HG03565 (cell line): Measurements from ENCODE around the gene CD38.

ENCODE experiments used
- ATAC-seq: cut with Tn5 transposase; IDR thresholded peaks from one replicate; pipeline ENCODE4 v1.9.1; 2021; ENCODE audit warnings: mild to moderate bottlenecking, moderate library complexity; ENCODE audit not compliant: unreplicated experiment

The CD38 gene

DNA sequence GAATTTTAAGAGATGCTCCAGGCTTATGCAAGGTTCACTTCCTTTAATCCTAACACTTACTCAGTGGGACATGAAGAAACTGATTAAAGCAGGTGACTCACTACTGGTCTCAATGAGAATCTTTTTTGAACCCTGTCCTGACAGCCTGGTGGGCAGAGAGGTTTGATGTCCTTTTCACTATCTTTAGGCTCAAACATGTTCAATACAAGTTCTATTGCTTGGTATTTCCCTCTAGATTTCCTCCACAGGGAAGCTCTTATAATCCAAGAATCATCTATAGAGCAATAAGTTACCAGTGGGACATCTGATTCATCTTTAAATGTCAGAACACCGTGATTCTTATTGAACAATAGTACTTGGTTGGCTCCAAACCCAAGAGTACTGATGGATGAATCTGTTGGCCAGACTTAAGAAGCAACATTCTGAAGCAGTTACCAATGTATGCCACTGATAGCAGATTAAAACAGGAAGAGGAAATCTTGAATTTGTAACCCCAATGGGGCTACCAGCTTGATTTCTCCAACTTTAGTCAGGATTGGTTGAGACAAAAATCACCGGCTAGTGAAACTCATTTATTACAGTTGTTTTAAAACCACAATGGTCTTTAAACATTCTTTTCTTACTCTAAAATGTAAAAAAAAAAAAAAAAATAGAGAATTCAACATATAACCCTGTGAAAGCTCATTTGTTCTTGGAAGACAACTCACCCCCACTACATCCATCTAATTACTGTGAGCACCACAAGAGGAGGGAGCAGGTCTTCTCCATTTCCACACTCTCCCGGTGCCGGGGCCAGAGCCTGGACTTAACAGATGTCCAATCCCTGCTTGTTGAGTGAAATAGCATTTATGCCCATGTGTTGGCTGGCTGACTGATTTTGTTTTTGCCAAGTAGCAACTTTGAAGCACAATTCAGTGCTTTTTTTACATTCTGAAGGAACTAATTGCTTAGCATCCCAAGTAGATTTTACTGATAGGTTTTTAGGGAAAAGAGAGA, 117.1 kb downstream of the CD38 start:
- ATAC-seq, result no peak

DNA sequence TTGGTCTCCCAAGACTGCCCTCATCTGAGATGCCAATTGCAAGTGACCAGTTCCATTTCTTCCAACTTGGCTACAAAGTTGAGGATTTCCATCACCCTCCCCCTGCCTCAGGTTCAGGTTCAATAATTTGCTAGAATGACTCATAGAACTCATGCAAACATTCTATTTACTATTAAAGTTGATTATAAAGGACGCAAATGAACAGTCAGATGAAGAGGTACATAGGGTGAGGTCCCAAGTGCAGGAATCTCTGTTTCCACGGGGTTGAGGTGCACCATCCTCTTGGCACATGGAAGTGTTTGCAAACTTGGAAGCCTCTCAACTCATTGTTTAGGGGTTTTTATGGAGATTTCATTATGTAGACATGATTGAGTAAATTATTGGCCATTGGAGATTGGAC, 119.4 kb downstream of the CD38 start:
- no peak for ATAC-seq

DNA sequence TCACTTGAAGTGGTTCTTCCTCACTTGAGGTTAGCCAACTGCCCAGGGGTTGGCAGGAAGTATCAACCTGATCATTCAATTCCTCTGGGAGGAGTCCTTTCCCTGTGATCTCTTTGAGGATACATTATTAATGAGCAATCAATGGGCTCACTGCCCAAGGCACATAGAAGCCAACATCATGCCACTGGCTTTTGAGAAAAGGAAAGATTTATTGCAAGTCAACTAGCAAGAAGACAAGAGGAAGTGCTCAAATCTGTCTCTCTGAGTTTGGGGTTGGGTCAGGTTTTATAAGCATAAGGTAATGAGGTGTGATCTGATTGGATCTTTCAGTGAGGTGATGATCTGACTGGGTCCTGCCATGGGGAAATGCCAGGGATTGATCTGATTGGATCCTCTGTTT, 120.8 kb downstream of the CD38 start:
- no peak for ATAC-seq

DNA sequence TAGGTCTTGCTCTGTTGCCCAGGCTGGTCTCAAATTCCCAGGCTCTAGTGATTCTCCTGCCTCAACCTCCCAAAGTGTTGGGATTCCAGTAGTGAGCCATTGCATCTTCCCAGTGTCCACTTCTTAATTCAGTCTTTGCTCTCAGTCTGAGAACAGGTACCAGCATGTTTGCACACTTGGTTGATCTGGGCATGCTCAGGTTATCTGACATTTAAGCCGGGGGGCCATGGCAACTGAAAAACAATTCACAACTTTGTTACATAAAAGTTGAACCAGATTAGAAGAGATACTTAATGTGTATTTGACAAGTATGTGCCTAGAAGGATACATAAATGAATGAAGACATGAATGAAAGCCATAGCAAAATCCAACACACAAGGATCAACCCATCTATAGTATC, 121.4 kb downstream of the CD38 start:
- no peak for ATAC-seq

DNA sequence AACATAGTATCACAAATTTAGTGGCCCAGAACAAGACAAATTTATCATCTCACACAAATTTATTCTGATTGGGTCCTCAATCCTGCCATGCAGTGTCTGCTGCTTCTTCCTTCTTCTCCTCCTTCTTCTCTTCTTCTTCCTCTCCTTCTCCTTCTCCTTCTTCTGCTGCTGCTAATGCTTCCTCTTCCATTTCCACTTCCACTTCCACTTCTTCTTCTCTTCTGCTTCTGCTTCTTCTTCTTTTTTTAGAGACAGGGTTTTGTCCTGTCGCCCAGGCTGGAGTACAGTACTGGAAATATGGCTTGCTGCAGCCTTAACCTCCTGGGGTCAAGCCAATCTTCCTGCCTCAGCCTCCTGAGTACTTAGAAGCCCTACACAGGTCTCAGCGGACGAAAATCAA, 122.9 kb downstream of the CD38 start:
- ATAC-seq, result no peak

DNA sequence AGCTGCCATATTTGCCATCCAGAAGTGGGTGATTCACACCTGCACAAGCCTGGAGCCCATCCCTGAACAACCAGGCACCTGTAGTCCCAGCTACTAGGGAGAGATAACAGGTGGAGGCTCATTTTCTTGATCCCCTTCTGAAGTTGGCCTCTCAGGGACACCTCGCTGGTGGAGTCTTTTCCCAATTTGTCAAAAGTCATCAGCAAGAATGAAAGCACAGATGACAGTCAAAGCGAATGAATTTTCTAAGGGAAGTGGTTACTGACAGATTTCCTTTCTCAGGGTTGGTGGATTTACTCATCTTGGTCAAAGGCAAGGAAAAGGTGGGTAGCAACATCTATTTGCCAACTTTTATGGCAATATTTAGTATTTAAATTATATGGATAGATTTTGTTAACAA, 123.9 kb downstream of the CD38 start:
- ATAC-seq, result no peak

DNA sequence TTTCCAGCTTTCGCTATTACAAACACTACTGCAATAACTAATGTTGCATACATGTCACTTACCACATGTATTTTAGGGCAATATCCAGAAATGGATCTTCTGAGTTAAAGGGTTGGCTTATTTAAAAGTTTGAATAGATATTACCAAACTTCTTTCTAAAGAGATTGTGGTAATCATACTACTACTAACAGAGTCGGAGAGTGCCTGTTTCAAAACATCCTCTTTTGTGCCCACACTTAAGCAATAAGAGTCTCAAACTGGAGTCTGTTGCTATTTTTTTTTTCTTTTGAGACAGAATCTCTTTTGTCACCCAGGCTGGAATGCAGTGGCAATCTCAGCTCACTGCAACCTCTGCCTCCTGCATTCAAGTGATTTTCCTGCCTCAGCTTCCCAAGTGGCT, 124.6 kb downstream of the CD38 start:
- no peak for ATAC-seq
